ENCODE data around the gene ROR1. TPM values are rescaled to one million over a fixed set of nuclear protein-coding genes. Genes with fewer than 3 reads are reported as not detected.

The ROR1 gene
- total and polyA plus RNA-seq, 2 of the 13 experiments (the other 11 are each of a cell fraction or from before 2014, with no cell fraction given) = 0.58 to 2.3 TPM

GRCh38 chr1:63973005-63973419, 199.2 kb downstream of the ROR1 start:
- no peaks in the 10 kb centered on the region for H4K20me1 ChIP-seq (ENCODE audit: insufficient read depth, low read length)
- no peaks in the 10 kb centered on the region for H3K4me1 ChIP-seq (ENCODE audit: insufficient read depth, low read length)
- WGBS (ENCODE audit: low lambda C conversion rate) = 75% methylated on average over 7 of the region's 7 CpGs
- ChIA-PET CTCF (ENCODE audit: low intra/inter-chr PET ratio, low total read pairs) (no interaction called here), POLR2A (no interaction called here)
- H2AFZ ChIP-seq (ENCODE audit: low read length) = no peak overlapping the region
- H3K27me3 ChIP-seq (ENCODE audit: control insufficient read depth in 1 of 2, insufficient read depth in 2 of 2, low read length in 2 of 2) = no peaks in the 10 kb centered on the region
- H3K9ac ChIP-seq (ENCODE audit: insufficient read depth, low read depth, low read length) = no peak overlapping the region
- no peaks in the 10 kb centered on the region for H3K79me2 ChIP-seq (ENCODE audit: insufficient read depth, low read length)
- no peak overlapping the region for H3K27ac ChIP-seq (ENCODE audit: extremely low read length, insufficient read depth, low read length)
- intact Hi-C loops (cut with micrococcal nuclease; ENCODE audit: unreplicated experiment) (no loop called here), in situ Hi-C loops (cut with HindIII; ENCODE audit: extremely low pct_ligation_motif_present, low pct_unique_long_range_greater_than_20kb) (no loop called here)
- no peak for DNase-seq (ENCODE audit: low spot score)
- no TSS peak for BruUV-seq (replicated peaks)
- no peak for TF ChIP-seq MEIS1 (CRISPR knock-in tag; IDR thresholded peaks at IDR 0.05; ENCODE audit: borderline replicate concordance)
- TF ChIP-seq GABPA (IDR thresholded peaks at IDR 0.05; ENCODE audit: low read depth, low read length) = no peak
- TF ChIP-seq GABPA (CRISPR knock-in tag; IDR thresholded peaks at IDR 0.05; ENCODE audit: low read depth) = no peak
- TF ChIP-seq ZNF577 (CRISPR knock-in tag; IDR thresholded peaks at IDR 0.05; ENCODE audit: borderline replicate concordance, low read depth) = no peak
- TF ChIP-seq PAX8 (CRISPR knock-in tag; IDR thresholded peaks at IDR 0.05; ENCODE audit: borderline replicate concordance) = no peak
- TF ChIP-seq REL (CRISPR knock-in tag; conservative IDR thresholded peaks at IDR 0.05) = no peak
- TF ChIP-seq ZBTB2 (CRISPR knock-in tag; IDR thresholded peaks at IDR 0.05; ENCODE audit: low read depth) = no peak
- no peak for TF ChIP-seq LBX2 (CRISPR knock-in tag; IDR thresholded peaks at IDR 0.05; ENCODE audit: borderline replicate concordance)
- no peaks in the 10 kb centered on the region for H3K36me3 ChIP-seq (replicated peaks in 1 of 2; ENCODE audit: control insufficient read depth in 1 of 2, insufficient read depth in 2 of 2, low read length in 2 of 2)
- no peaks in the 10 kb centered on the region for H3K9me3 ChIP-seq (ENCODE audit: low read length)
- no peak overlapping the region for H3K4me3 ChIP-seq (replicated peaks in 1 of 3; ENCODE audit: insufficient read depth in 1 of 3, low read depth in 2 of 3, low read length in 3 of 3)
- H3K4me2 ChIP-seq (ENCODE audit: low read depth, low read length) = no peak overlapping the region
- 0 out of 3 replicates have a peak, but pooled peaks have one; percentile 29 for ATAC-seq
- FAIRE-seq = no peak

Measured in HepG2 (cell line).